ENCODE results near the gene MYOM1.

DNA sequence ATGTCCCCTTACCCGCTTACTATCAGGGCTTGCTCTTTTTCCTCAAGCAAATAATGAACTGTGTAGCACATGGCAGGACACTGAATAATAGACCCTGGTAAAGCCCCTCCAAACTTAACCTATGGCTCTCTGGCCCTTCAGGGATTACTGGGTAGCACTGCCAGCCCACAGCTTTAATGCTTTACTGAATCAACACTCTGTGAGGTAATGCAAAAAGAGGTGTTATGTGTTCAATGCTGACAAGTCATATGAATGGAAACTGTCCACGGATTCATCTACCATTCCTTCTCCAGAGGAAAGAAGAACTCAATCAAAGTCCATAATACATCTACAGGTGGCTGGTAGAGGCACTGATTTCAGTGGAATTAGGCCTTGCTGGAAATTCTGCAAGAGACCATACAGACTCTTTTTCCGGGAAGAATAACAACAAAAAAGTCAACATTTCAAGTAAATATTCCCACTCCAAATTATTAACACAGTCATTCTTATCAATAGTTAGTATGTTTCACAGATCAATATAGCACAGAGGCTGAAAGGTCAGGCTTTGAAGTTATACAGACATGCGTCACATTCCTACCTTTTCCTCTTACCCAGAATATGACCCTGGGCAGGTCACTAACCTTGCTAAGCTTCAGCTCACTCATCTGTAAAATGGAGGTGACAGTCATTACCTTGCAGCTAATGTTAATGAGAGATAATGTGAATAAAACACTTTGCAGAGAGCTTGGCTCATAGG lies 13.8 kb upstream of the MYOM1 start:
- no peak for TF ChIP-seq GATA3 (IDR thresholded peaks at IDR 0.05; ENCODE audit: low read depth, low read length)
- no peak for TF ChIP-seq GATA2 (IDR thresholded peaks at IDR 0.05; ENCODE audit: low read depth, low read length)

All from SH-SY5Y (cell line).